NCI-H2227 (cell line): Measurements from ENCODE around the gene CDH13.

ENCODE experiments used
- DNase-seq: peaks from one replicate; lab custom pipeline; 2025; ENCODE audit not compliant: unreplicated experiment; lab: John Stamatoyannopoulos, UW

The CDH13 gene

GRCh38 chr16:82628088-82628423 is 1.3 kb downstream of the CDH13 start:
- DNase-seq: no peak

- no peak for DNase-seq
Observed at GRCh38 chr16:82628711-82629110, 1.9 kb downstream of the CDH13 start.

GRCh38 chr16:82629441-82630027 is 2.8 kb downstream of the CDH13 start:
- DNase-seq: no peak

- no peak for DNase-seq
Observed at GRCh38 chr16:82630219-82630618, 3.5 kb downstream of the CDH13 start.

GRCh38 chr16:82630688-82631087 is 3.9 kb downstream of the CDH13 start:
- no peak for DNase-seq

GRCh38 chr16:82631701-82632685 is 5.2 kb downstream of the CDH13 start:
- no peak for DNase-seq

- DNase-seq: no peak
Observed at GRCh38 chr16:82633964-82634600, 7.3 kb downstream of the CDH13 start.

- no peak for DNase-seq
Observed at GRCh38 chr16:82634955-82635610, 8.3 kb downstream of the CDH13 start.

GRCh38 chr16:82636485-82636884 is 9.7 kb downstream of the CDH13 start:
- no peak for DNase-seq

- no peak for DNase-seq
Observed at GRCh38 chr16:82636958-82637357, 10.2 kb downstream of the CDH13 start.

GRCh38 chr16:82638095-82638798 is 11.5 kb downstream of the CDH13 start:
- no peak for DNase-seq

GRCh38 chr16:82639263-82639662 is 12.5 kb downstream of the CDH13 start:
- no peak for DNase-seq

GRCh38 chr16:82639666-82640336 is 13.0 kb downstream of the CDH13 start:
- no peak for DNase-seq

GRCh38 chr16:82641336-82641984 is 14.7 kb downstream of the CDH13 start:
- no peak for DNase-seq

GRCh38 chr16:82643136-82643535 is 16.4 kb downstream of the CDH13 start:
- DNase-seq: no peak

GRCh38 chr16:82643936-82644630 is 17.3 kb downstream of the CDH13 start:
- no peak for DNase-seq

- no peak for DNase-seq
Observed at GRCh38 chr16:82646504-82646903, 19.7 kb downstream of the CDH13 start.

- DNase-seq: no peak
Observed at GRCh38 chr16:82649766-82650165, 23.0 kb downstream of the CDH13 start.

- DNase-seq: no peak
Observed at GRCh38 chr16:82650804-82651203, 24.0 kb downstream of the CDH13 start.
